Measurements from ENCODE around the gene MTX3. TPM values are rescaled to one million over a fixed set of nuclear protein-coding genes. Genes with fewer than 3 reads are reported as not detected.

MTX3 gene
- polyA plus RNA-seq, 1 of the 3 experiments (the other 2 are of a cell fraction), result 6.8 TPM

GRCh38 chr5:80025069-80025468, 34.0 kb upstream of the MTX3 start:
- Histone ChIP-seq H2AFZ (ENCODE audit: low read depth) (no peak overlapping the region), H3K4me1 (ENCODE audit: control insufficient read depth in 1 of 2, insufficient read depth in 2 of 2, low read depth in 1 of 2, low read length in 1 of 2) (no peaks in the 10 kb centered on the region), H3K27ac (ENCODE audit: low read depth in 2 of 2, low read length in 1 of 2) (no peak overlapping the region), H4K20me1 (ENCODE audit: insufficient read depth) (no peaks in the 10 kb centered on the region), H3K4me2 (no peak overlapping the region), H3K9me3 (no peaks in the 10 kb centered on the region), H3K9ac (no peak overlapping the region), H3F3A (replicated peaks; ENCODE audit: insufficient read depth) (no peaks in the 10 kb centered on the region), H3K4me3 (ENCODE audit: low read depth in 2 of 2, low read length in 1 of 2) (no peak overlapping the region), H3K79me2 (ENCODE audit: insufficient read depth) (no peaks in the 10 kb centered on the region), H3K9me2 (no peaks in the 10 kb centered on the region), H3K27me3 (ENCODE audit: insufficient read depth) (no peaks in the 10 kb centered on the region), H3K36me3 (replicated peaks in 1 of 2; ENCODE audit: control insufficient read depth in 1 of 2, insufficient read depth in 2 of 2, low read length in 1 of 2) (no peaks in the 10 kb centered on the region)
- 50% methylated on average over 2 of the region's 2 CpGs for WGBS (ENCODE audit: low lambda C conversion rate)
- TF ChIP-seq USF2 (IDR thresholded peaks at IDR 0.05; ENCODE audit: borderline replicate concordance, low read depth, low read length) (no peak), JUND (IDR thresholded peaks at IDR 0.05) (no peak), RXRA (IDR thresholded peaks at IDR 0.05; ENCODE audit: borderline replicate concordance, low read depth) (no peak), GABPA (IDR thresholded peaks at IDR 0.05; ENCODE audit: low read depth) (no peak), EZH2phosphoT487 (IDR thresholded peaks at IDR 0.05; ENCODE audit: borderline replicate concordance, low read depth) (no peak), IRF3 (IDR thresholded peaks at IDR 0.05; ENCODE audit: low read depth, low read length) (no peak), GATA2 (CRISPR knock-in tag; IDR thresholded peaks at IDR 0.05) (no peak), TAF1 (IDR thresholded peaks at IDR 0.05; ENCODE audit: borderline replicate concordance, low read depth, low read length) (no peak), MAX (IDR thresholded peaks at IDR 0.05; ENCODE audit: low read depth) (no peak), FOXJ3 (CRISPR knock-in tag; IDR thresholded peaks at IDR 0.05) (no peak), CHD2 (IDR thresholded peaks at IDR 0.05; ENCODE audit: low read length, partially characterized antibody) (no peak), EP300 (IDR thresholded peaks at IDR 0.05; ENCODE audit: borderline replicate concordance in 1 of 2, low read depth in 1 of 2, low read length in 1 of 2) (no peak)
- DNase-seq, result no peak
- ChIA-PET POLR2A (no interaction called here), CTCF (no interaction called here)

- Histone ChIP-seq H3K27ac (ENCODE audit: low read depth in 2 of 2, low read length in 1 of 2) (no peak overlapping the region), H3K9ac (no peak overlapping the region), H3F3A (replicated peaks; ENCODE audit: insufficient read depth) (no peaks in the 10 kb centered on the region), H3K9me2 (no peaks in the 10 kb centered on the region), H3K4me2 (no peak overlapping the region), H4K20me1 (ENCODE audit: insufficient read depth) (no peaks in the 10 kb centered on the region), H3K27me3 (ENCODE audit: insufficient read depth) (no peaks in the 10 kb centered on the region), H2AFZ (ENCODE audit: low read depth) (no peak overlapping the region), H3K36me3 (replicated peaks in 1 of 2; ENCODE audit: control insufficient read depth in 1 of 2, insufficient read depth in 2 of 2, low read length in 1 of 2) (no peaks in the 10 kb centered on the region), H3K79me2 (ENCODE audit: insufficient read depth) (no peaks in the 10 kb centered on the region), H3K9me3 (no peaks in the 10 kb centered on the region), H3K4me3 (ENCODE audit: low read depth in 2 of 2, low read length in 1 of 2) (no peak overlapping the region), H3K4me1 (ENCODE audit: control insufficient read depth in 1 of 2, insufficient read depth in 2 of 2, low read depth in 1 of 2, low read length in 1 of 2) (no peaks in the 10 kb centered on the region; a peak in 1 of 4 replicates)
- TF ChIP-seq ELF1 (IDR thresholded peaks at IDR 0.05) (no peak), RXRA (IDR thresholded peaks at IDR 0.05; ENCODE audit: borderline replicate concordance, low read depth) (no peak)
- CTCF ChIA-PET, result no interaction called here
- 68% methylated on average over 5 of the region's 5 CpGs for WGBS (ENCODE audit: low lambda C conversion rate)
- POLR2A ChIA-PET, result no interaction called here
- DNase-seq, result no peak
Measured at GRCh38 chr5:80010754-80011392, 19.8 kb upstream of the MTX3 start.

Data from SK-N-SH (cell line).